ENCODE measurements around the gene OR2J3.

The OR2J3 gene

GRCh38 chr6:29079203-29079602 is 28.7 kb upstream of the OR2J3 start:
- no peak for ATAC-seq
- TF ChIP-seq, protein P1, sequence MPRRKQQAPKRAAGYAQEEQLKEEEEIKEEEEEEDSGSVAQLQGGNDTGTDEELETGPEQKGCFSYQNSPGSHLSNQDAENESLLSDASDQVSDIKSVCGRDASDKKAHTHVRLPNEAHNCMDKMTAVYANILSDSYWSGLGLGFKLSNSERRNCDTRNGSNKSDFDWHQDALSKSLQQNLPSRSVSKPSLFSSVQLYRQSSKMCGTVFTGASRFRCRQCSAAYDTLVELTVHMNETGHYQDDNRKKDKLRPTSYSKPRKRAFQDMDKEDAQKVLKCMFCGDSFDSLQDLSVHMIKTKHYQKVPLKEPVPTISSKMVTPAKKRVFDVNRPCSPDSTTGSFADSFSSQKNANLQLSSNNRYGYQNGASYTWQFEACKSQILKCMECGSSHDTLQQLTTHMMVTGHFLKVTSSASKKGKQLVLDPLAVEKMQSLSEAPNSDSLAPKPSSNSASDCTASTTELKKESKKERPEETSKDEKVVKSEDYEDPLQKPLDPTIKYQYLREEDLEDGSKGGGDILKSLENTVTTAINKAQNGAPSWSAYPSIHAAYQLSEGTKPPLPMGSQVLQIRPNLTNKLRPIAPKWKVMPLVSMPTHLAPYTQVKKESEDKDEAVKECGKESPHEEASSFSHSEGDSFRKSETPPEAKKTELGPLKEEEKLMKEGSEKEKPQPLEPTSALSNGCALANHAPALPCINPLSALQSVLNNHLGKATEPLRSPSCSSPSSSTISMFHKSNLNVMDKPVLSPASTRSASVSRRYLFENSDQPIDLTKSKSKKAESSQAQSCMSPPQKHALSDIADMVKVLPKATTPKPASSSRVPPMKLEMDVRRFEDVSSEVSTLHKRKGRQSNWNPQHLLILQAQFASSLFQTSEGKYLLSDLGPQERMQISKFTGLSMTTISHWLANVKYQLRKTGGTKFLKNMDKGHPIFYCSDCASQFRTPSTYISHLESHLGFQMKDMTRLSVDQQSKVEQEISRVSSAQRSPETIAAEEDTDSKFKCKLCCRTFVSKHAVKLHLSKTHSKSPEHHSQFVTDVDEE (CRISPR knock-in tag; IDR thresholded peaks at IDR 0.05) = no peak
- no peak for TF ChIP-seq RARB (CRISPR knock-in tag; IDR thresholded peaks at IDR 0.05)

- no peak for TF ChIP-seq TCF4 (CRISPR knock-in tag; IDR thresholded peaks at IDR 0.05; ENCODE audit: borderline replicate concordance)
- TF ChIP-seq TOX (CRISPR knock-in tag; IDR thresholded peaks at IDR 0.05; ENCODE audit: borderline replicate concordance) = no peak
- TF ChIP-seq CSRNP3 (CRISPR knock-in tag; IDR thresholded peaks at IDR 0.05) = no peak
- no peak for TF ChIP-seq ZNF565 (CRISPR knock-in tag; conservative IDR thresholded peaks at IDR 0.05; ENCODE audit: low read depth)
- no peak for TF ChIP-seq PPARA (CRISPR knock-in tag; IDR thresholded peaks at IDR 0.05; ENCODE audit: borderline replicate concordance)
- no peak for TF ChIP-seq ESRRG (CRISPR knock-in tag; IDR thresholded peaks at IDR 0.05)
- ATAC-seq = no peak
Measured at GRCh38 chr6:29081312-29081711, 26.5 kb upstream of the OR2J3 start.

GRCh38 chr6:29082457-29082856 is 25.4 kb upstream of the OR2J3 start:
- ATAC-seq = no peak
- TF ChIP-seq CSRNP3 (CRISPR knock-in tag; IDR thresholded peaks at IDR 0.05) (no peak), ZNF70 (CRISPR knock-in tag; IDR thresholded peaks at IDR 0.05) (no peak), ESRRG (CRISPR knock-in tag; IDR thresholded peaks at IDR 0.05) (no peak), SNAI2 (CRISPR knock-in tag; IDR thresholded peaks at IDR 0.05) (no peak), ZC3H10 (CRISPR knock-in tag; IDR thresholded peaks at IDR 0.05) (no peak), ISL1 (CRISPR knock-in tag; IDR thresholded peaks at IDR 0.05) (no peak), ZFP3 (CRISPR knock-in tag; IDR thresholded peaks at IDR 0.05) (no peak)
- TF ChIP-seq, protein P1 (CRISPR knock-in tag; IDR thresholded peaks at IDR 0.05) = no peak

- no peak for ATAC-seq
- no peak for TF ChIP-seq TOX (CRISPR knock-in tag; IDR thresholded peaks at IDR 0.05; ENCODE audit: borderline replicate concordance)
- no peak for TF ChIP-seq BACH2 (CRISPR knock-in tag; IDR thresholded peaks at IDR 0.05; ENCODE audit: borderline replicate concordance)
- TF ChIP-seq, protein P2, sequence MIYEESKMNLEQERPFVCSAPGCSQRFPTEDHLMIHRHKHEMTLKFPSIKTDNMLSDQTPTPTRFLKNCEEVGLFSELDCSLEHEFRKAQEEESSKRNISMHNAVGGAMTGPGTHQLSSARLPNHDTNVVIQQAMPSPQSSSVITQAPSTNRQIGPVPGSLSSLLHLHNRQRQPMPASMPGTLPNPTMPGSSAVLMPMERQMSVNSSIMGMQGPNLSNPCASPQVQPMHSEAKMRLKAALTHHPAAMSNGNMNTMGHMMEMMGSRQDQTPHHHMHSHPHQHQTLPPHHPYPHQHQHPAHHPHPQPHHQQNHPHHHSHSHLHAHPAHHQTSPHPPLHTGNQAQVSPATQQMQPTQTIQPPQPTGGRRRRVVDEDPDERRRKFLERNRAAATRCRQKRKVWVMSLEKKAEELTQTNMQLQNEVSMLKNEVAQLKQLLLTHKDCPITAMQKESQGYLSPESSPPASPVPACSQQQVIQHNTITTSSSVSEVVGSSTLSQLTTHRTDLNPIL (CRISPR knock-in tag; IDR thresholded peaks at IDR 0.05; ENCODE audit: low read depth) = no peak
- TF ChIP-seq CSDC2 (CRISPR knock-in tag; IDR thresholded peaks at IDR 0.05) = no peak
- TF ChIP-seq ZFP3 (CRISPR knock-in tag; IDR thresholded peaks at IDR 0.05) = no peak
- no peak for TF ChIP-seq RARB (CRISPR knock-in tag; IDR thresholded peaks at IDR 0.05)
- TF ChIP-seq ESRRG (CRISPR knock-in tag; IDR thresholded peaks at IDR 0.05) = no peak
- no peak for TF ChIP-seq ZFP30 (CRISPR knock-in tag; IDR thresholded peaks at IDR 0.05)
Measured at GRCh38 chr6:29087213-29087612, 20.6 kb upstream of the OR2J3 start, which contains the start of gene OR2B3. Gene OR2B3 (minus strand): TSS chr6:29087313. CDS start chr6:29087248, 65 bp downstream.

Data from SK-N-SH treated with all-trans-retinoic acid at 6 μM for 48 hours (cell line).